ENCODE measurements around the gene VPS72. TPM values are rescaled to one million over a fixed set of nuclear protein-coding genes. Genes with fewer than 3 reads are reported as not detected.

The VPS72 gene
- polyA plus RNA-seq, 1 donor: 45.4 TPM

- no peak for DNase-seq
Observed at GRCh38 chr1:151184211-151184610, 5.8 kb downstream of the VPS72 start.

DNA sequence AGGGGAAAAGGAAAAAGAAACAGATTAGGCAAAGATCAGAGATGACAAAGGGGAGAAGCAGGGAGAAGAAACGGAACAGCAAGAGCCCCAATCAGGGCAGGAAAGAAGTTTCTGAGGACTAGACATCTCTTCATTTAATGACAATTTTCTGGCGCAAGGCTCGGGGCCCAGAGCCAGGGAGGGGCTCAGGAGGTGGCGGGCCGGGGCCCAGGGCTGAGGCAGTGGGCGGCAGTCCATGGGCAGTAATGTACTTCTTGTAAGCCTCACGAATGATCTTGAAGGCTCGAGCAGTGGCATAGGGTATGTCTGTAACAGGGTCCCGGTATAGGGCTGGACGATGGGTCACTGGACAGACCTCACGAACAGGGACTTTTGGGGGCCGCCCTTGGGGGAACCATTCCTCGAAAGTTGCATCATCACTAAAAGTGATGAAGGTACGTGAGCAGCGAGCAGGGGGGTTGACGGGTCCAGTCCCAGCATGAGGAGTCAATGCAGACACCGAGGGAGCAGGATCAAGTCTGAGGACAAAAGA is 13.4 kb downstream of the VPS72 start:
- no peak for DNase-seq

DNA sequence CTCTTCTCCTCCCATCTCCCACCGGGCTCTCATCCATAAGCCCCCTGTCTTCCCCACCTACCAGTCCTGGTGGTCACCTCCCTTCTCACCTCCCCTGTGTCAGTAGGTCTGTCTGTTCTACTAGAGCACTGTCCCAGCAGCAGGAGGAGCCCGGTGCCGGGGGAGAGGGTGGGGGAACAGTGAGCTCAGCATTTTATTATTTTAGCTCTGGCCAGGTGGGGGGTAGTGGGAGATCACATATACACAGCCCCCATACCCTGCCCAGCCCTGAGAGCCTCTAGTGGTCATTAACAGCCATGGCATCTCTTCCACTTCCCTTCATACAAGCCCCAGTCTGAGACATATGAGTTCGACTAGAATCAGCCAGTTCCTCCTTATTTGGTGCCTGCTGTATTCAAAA is 14.1 kb downstream of the VPS72 start, which contains the start of gene TMOD4:
TMOD4 (minus strand) TSS at position 119 of the 400 bp plus-strand sequence. CDS start 1,106 bp downstream, outside the sequence.
- DNase-seq: no peak

- DNase-seq: peak; percentile 65
Observed at GRCh38 chr1:151175041-151175741, 14.8 kb downstream of the VPS72 start.

DNA sequence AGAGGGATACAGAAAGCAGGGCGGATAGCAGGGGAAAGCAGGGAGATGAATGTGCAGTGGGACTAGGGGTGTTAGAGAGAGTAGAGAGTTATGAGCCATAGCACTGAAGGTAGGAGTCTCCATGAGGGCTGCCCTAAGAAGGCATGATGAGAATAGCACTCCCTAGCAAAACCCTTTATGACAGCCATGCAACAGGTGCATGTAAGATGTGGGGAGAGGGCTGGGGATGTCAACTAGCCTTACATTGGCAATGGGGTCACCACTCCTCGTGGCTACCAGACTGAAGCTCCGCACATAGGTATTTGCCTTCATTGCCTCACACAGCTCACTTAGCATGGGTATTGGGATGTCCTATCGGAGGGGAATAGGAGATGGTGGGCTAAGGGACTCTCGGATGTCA is 18.8 kb downstream of the VPS72 start:
- no peak for DNase-seq

DNA sequence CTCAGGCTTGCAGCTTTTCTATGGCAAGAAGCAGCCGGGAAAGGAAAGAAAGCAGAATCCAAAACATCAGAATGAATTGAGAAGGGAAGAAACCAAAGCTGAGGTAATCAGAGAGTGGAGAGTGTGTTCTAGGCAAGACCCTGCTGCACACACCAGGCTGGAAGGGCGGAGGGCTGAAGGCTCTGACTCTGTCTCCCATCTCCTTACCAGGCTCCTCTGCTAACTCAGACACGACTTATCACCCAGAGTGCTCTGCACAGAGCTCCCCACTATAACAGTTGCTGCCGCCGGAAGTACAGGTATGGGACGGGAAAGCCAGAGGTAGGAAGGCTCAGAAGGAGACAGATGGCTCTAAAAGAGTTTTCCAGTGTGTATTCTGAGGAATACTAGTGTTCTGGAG is 22.9 kb downstream of the VPS72 start:
- DNase-seq: no peak

DNA sequence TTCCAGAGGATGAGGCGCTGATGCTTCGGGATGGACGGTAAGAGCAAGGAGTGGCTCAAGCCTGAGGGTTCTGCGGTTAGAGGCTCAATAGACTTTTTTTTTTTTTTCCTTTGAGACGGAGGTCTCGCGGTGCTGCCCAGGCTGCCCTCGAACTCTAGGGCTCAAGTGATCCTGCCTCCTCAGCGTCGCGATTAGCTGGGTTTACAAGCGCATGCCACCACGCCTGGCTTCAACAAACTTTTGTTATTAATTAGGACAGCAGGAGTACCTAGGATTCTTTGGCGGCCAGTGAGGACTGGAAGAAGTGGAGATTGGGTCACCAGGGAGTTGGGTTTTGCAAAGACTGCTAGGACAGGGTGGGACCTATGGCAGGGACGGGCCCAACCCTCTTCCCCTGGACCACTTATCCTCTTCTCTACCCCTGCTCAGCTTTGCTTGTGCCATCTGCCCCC is 23.5 kb downstream of the VPS72 start:
- DNase-seq: no peak

- peak; percentile 99 for DNase-seq
Observed at GRCh38 chr1:151165738-151166504, 24.1 kb downstream of the VPS72 start, which contains the start of the genes LYSMD1 and SCNM1. TSS of gene LYSMD1 (minus strand) at chr1:151165902. CDS start at chr1:151165258, 644 bp downstream. TSS of gene SCNM1 (plus strand) at chr1:151166144. CDS start at chr1:151166153, 9 bp downstream.

GRCh38 chr1:151165281-151165737 is 24.7 kb downstream of the VPS72 start:
- DNase-seq: peak; percentile 67

- no peak for DNase-seq
Observed at GRCh38 chr1:151164732-151165280, 25.2 kb downstream of the VPS72 start.

DNA sequence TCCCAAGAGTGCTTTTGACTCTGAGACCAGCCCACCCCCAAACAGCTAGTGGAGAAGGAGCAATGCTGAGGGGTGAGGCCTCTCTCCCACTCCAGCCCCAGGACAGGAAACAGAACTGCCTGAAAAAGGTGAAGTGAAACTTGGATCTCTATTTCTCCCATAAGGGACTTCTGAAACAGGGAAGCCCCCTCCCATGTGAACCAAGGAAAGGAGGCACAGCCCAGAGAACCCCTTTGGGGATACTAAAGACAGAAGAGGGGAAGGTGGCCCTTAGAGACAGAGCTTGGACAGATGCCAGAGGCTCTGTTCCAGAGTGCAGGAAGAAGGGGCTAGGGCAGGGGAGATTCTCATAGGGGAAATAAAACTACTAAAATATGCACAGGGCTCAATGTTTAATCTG is 30.6 kb downstream of the VPS72 start:
- no peak for DNase-seq

- DNase-seq: no peak
Observed at GRCh38 chr1:151158751-151159251, 31.2 kb downstream of the VPS72 start.

- no peak for DNase-seq
Observed at GRCh38 chr1:151158326-151158725, 31.7 kb downstream of the VPS72 start.

DNA sequence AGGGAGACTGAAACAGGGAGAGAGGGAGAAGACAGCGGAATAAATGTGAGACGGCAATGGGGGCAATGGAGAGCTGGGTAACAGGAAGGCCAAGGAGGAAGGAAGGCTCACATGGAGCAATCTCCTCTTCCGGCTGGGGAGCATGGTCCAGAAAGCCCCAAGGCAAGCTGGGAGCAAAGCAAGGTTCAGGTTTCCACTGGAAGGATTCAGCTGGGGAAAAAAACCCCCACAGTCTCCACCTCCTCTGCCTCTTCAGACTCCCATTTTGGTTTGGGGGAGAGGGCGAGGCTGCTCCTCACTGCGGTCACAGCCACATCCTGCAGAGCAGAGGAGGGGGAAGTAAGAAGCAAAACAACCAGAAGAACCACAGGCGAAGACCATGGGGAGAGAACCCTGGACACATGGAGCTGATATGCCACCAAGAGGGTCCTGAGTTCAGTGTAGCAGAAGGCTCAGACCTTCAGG is 32.9 kb downstream of the VPS72 start:
- no peak for DNase-seq

DNA sequence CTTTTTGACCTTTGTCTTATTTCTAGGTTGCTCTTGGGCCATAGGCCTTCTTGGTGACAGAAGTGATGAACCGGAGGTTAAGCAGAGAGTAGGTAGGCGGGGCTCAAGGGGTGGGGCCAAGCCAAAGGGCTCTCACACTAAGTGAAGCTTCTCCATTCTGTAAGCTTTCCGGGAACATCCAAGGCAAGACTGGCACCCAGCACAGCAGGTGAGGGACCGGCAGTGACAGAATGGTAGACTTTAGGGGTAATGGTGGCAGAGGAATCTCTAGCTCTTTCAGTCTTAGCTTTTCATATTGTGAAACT is 33.5 kb downstream of the VPS72 start, which contains the start of gene TNFAIP8L2:
TNFAIP8L2 (plus strand) TSS at position 135 of the 305 bp plus-strand sequence. CDS start 2,049 bp downstream, outside the sequence.
- no peak for DNase-seq

- no peak for DNase-seq
Observed at GRCh38 chr1:151147665-151148064, 42.3 kb downstream of the VPS72 start.

GRCh38 chr1:151147132-151147503 is 42.9 kb downstream of the VPS72 start:
- no peak for DNase-seq

DNA sequence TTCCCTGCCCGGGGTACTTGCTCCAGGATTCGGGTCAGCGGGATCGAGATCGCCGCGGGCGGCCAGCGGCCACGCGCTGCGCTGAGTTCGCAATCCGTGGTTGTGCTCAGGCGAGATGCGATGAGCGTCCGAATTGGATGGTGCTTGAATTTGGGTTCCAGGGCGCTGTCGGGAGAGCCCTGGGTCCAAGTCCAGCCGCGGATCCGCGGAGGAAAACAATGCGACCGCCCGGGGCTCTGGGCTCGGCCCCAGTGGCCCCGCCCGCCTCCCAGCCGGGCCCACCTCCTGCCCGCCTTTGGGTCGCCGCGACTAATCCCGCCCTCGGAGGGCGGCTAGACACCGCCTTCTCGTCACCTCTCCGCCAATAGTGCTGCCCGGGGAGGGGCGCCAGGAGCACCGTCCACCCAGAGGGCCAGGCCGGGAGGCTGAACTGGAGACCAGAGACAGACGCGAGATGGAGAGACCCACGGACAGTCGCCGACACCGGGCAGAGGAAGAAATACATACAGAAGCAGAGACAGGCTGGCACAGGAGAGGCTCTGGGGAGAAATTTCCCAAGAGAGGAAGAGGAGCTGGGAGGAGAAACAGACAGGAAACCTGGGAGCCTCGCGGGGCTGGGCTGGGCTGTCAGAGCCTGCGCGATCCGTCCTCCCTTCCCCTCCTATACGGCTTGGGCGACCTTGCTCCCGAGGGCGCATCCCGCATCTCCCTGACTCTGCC is 43.4 kb downstream of the VPS72 start, which contains the start of gene SEMA6C:
SEMA6C (minus strand) TSS at position 220 of the 720 bp plus-strand sequence. CDS start 4,010 bp downstream, outside the sequence.
- peak; percentile 95 for DNase-seq

DNA sequence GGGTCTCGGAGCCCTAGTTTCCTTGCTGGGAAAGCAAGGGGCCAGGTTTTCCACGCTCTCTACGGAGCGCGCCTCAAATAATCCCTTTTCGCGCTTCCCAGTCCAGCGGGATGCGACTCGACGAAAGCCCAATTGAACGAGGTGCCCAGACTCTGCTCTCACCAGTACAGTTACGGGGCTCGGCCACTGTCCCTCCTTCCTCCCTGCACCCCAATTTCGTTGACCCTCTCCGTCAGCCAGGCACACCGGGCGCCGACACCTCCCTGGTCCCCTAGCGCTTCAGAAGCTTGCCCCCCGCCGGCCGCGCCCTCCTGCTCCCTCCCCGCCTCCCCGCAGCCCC is 44.0 kb downstream of the VPS72 start:
- no peak for DNase-seq

DNA sequence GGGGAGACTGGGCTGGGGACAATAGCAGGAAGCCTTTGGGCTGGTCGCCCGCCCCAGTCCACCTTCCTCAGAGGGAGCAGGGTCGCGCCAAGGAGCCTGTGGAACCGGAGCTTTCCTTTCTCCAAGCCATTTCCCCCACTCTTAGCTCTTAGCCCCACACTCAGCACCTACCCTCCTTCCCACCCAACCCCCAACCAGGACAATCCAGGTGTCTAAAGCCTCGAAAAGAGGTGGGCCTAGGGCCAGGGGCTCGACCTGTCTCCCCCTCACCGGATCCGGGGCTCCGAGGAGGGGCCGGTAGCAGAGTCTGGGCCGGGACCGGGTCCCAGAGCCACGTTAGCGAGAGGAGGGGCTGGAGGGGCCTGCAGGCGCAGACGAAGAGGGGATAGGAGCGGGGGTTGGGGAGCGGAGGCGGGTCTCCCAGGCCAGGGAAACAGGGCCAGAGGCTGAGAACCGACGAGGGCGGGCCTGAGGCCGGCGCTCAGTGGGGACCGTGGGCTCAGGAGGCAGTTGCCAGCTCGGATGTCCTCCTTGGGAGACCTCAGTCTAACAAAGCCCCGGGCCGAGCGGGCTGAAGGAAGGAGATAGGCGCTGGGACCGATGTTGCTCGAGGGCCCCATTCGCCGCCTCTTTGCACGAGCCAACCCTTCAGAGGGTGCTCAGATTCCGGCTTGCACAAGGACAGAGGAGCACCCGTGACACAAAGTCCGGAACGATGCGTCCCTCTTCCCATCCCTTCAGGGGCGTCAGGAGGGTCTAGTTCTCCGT is 44.5 kb downstream of the VPS72 start:
- peak; percentile 54 for DNase-seq

Measured in hindlimb muscle (tissue), 1 donor.